IPS DF 4.7 (cell line): Measurements from ENCODE around the gene OR8A1.
"Not testable (repeated sequence)": the region's sequence is repeated elsewhere in the genome, so short reads cannot be mapped to it uniquely, and the experiment has no call there.

ENCODE experiments used
- DNase-seq: peaks from one replicate; pipeline ENCODE4 v3.0.0-alpha.2; 2013; ENCODE audit warnings: low spot score; ENCODE audit errors: extremely low read depth

Gene OR8A1

GRCh38 chr11:124592627-124593026 is 22.8 kb downstream of the OR8A1 start:
- DNase-seq = no peak

DNA sequence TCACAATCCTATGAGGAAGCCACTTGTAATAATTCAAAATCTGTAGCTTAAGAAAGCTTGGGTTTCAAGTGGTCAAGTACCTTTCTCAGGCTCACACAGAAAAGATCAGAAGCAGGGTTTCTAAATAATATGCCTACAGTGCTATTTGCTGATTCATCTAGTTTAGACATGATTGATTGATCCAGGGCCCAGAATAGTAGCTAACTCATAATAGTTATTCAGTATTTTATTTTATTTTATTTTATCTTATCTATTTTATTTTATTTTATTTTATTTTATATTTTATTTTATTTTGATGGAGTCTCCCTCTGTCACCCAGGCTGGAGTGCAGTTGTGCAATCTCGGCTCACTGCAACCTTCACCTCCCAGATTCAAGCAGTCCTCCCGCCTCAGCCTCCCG is 25.5 kb downstream of the OR8A1 start:
- DNase-seq = no peak

- no peak for DNase-seq
Measured at GRCh38 chr11:124597626-124598025, 27.8 kb downstream of the OR8A1 start.

DNA sequence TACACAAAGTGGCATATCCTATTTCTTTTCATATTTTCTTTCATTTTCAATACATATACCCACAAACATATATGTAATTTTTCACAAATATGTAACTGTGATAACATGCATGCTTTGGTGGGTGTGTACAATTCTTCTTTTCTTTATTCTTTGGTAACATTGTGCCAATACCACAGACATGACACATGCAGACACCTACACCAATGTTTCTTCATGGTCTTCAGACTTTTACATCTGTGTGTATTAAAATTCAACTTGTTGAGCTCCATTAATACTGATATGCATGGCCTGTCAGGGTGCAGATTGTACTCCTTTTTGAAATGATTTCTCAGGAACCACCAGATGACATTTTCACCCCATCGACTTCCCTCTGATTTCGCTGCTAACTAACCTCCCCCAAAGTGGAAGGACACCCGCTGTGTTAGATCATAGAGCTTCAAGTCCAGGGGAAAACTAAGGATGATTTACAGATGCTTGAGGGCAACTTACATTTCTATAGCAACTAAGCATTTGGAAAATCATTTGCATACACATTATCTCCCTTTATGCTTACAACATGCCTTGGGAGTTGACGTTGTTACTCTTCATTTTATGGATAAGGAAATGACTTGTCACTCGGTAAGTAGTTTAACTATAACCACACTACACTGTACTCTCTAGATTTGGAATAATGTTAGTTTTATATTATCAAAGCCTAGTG is 31.0 kb downstream of the OR8A1 start:
- DNase-seq = no peak

DNA sequence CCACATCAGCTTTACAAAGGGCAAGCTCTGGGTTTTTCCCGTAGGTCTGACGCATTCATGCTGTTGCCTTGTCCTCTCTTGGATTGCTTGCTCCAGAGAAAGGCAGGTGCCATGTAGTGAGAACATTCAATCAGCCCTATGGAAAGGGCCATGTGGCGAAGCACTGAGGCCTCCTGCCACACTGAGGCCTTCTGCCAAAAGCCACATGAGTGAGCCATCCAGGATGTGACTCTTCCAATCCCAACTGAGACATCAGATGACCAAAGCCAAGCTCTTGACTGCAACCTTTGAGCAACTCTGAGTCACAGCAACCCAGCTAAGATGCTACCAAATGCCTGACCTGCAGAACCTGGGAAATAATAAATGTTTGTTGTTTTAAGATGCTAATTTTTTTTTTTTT is 32.4 kb downstream of the OR8A1 start:
- no peak for DNase-seq

DNA sequence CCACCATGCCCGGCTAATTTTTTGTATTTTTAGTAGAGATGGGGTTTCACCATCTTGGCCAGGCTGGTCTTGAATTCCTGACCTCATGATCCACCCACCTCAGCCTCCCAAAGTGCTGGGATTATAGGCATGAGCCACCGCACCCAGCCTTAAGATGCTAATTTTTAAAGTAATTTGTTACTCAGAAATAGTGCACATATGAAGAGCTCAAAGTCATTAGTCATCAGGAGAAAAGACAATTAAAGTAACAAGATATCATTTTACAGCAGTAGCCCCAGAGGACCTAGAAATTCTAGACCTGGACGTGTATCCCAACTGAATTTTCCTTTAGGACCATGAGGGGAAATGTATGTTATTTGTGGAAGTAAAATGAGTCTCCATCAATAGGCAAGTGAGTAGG is 32.9 kb downstream of the OR8A1 start:
- not testable (repeated sequence) for DNase-seq

DNA sequence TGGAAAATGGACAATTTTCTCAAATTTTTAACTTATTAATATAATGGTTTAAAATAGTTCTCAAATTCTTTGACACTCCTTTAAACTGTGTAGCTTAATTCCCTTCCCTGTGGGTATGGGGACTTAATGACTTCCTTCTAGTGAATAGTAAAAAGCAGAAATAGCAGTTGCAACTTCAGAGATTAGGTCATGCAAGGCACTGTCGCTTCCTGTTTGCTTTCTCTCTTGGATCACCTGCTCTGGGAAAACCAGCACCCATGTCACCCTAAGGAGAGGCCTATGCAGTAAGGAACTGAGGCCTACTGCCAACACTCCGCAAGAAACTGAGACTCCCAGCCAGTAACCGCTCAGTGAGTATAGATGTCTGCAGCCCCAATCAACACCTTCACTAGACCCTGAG is 35.9 kb downstream of the OR8A1 start:
- DNase-seq = no peak

- DNase-seq = no peak
Measured at GRCh38 chr11:124608147-124608546, 38.4 kb downstream of the OR8A1 start.

GRCh38 chr11:124610295-124610694 is 40.5 kb downstream of the OR8A1 start:
- no peak for DNase-seq

DNA sequence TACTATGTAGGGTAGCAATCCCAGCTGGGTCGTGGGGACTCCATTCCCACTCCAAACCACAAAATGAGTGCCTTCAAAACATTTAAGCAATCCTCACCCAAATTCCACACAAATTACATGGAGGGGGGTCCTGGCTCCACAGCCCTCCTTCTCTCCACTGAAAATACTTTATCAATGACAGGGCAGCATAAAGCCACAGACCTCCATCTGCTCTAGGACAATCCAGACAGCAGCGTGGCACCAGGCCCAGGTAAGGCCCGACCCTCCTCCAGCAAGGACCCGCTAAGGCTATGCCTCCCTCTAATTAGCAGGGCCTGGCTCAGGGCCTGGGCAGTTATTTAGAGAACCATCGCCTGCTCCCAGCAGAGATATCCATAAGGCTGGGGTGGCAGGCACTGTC is 41.3 kb downstream of the OR8A1 start, which contains the start of gene PANX3:
Gene PANX3, plus strand, starts transcription at position 365 of the 400 bp plus-strand sequence. CDS start 129 bp downstream, outside the sequence.
- no peak for DNase-seq

DNA sequence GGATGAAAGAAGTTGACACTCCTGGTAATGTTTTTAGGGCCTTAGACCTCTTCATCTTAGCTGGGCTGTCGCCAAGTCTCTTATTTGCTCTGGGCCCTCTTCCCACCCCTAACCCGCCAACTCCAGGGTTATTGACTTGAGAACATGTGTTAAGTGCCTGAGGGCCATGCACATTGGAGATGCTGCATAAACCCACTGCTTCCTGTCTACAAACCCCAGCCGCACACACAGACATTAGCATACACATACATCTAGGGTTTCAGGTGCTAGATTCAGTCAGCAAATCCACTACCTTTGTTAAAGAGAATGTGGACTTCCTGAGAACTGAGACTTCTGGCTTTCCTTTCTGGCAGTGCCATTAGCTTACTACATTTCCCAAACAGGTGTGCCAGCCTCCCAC is 42.2 kb downstream of the OR8A1 start:
- no peak for DNase-seq

- no peak for DNase-seq
Measured at GRCh38 chr11:124612567-124613246, 42.9 kb downstream of the OR8A1 start.

DNA sequence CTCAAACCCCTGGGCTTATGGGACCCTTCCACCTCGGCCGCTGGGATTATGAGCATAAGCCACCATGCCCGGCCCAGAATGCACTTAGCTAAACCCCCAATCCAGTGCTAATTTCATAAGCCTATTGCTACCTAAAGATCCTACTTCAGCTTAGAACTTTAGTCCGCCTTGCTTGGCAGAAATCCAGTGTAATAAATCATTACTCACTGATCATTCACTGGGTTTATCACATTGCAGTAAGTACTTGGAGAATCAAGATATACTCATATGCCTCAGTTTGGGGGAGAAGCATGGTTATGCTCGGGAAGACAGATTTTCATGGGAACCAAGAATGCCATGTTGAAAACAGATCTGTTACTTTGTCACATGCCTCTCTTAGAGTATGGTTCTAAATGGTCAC is 49.1 kb downstream of the OR8A1 start:
- no peak for DNase-seq
